ENCODE data around the gene IL17RA. TPM values are rescaled to one million over a fixed set of nuclear protein-coding genes. Genes with fewer than 3 reads are reported as not detected.

Gene IL17RA
- total RNA-seq, 1 donor from 2014 or later = 3.7 TPM

DNA sequence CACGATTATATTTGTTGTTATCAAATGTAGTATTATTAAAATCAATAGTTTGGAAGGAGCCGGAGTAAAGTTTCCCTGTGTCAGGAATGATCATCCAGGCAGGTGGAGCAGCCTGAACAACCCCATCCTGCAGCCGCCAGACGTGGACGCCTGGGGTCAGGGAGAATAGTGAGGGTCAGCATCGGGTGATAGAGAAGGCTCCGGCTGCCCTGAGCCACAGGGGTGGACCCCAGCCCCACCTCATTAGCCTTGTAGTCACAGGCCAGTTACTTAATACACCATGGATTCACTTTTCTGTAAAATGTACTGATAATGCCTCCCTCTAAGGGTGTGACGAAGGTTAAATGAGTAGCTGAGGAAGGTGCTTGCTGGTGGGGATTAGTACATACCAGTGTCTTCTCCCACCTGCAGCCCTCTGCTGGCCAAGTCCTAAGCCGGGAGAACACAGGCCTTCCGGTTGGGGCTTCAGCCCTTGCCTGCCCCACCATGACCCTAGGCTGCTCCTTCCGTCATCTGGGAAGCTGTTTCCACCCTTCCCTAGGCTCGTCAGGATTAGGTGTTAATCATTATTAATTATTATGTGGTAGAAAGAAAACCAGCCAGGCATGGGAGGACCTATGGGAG lies 21.5 kb downstream of the IL17RA start:
- DNase-seq (ENCODE audit: low read depth) = no peak
- Histone ChIP-seq H3K36me3 (ENCODE audit: control insufficient read depth, insufficient read depth, low read length) (peaks cover 17% of the 10 kb centered on the region), H3K4me3 (ENCODE audit: low read depth, low read length) (no peak overlapping the region), H3K27me3 (ENCODE audit: control insufficient read depth, insufficient read depth, low read length) (no peaks in the 10 kb centered on the region)
- TF ChIP-seq, protein P1, sequence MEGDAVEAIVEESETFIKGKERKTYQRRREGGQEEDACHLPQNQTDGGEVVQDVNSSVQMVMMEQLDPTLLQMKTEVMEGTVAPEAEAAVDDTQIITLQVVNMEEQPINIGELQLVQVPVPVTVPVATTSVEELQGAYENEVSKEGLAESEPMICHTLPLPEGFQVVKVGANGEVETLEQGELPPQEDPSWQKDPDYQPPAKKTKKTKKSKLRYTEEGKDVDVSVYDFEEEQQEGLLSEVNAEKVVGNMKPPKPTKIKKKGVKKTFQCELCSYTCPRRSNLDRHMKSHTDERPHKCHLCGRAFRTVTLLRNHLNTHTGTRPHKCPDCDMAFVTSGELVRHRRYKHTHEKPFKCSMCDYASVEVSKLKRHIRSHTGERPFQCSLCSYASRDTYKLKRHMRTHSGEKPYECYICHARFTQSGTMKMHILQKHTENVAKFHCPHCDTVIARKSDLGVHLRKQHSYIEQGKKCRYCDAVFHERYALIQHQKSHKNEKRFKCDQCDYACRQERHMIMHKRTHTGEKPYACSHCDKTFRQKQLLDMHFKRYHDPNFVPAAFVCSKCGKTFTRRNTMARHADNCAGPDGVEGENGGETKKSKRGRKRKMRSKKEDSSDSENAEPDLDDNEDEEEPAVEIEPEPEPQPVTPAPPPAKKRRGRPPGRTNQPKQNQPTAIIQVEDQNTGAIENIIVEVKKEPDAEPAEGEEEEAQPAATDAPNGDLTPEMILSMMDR (IDR thresholded peaks at IDR 0.05; ENCODE audit: insufficient read depth, low read length, severe bottlenecking) = no peak
- FAIRE-seq = no peak

GRCh38 chr22:17106785-17107546 lies 22.2 kb downstream of the IL17RA start:
- TF ChIP-seq, protein P1 (IDR thresholded peaks at IDR 0.05; ENCODE audit: insufficient read depth, low read length, severe bottlenecking) = no peak
- no peak overlapping the region for H3K4me3 ChIP-seq (ENCODE audit: low read depth, low read length)
- FAIRE-seq = peak; percentile 82
- no peak for DNase-seq (ENCODE audit: low read depth)
- no peaks in the 10 kb centered on the region for H3K27me3 ChIP-seq (ENCODE audit: control insufficient read depth, insufficient read depth, low read length)
- H3K36me3 ChIP-seq (ENCODE audit: control insufficient read depth, insufficient read depth, low read length) = peaks cover 15% of the 10 kb centered on the region

DNA sequence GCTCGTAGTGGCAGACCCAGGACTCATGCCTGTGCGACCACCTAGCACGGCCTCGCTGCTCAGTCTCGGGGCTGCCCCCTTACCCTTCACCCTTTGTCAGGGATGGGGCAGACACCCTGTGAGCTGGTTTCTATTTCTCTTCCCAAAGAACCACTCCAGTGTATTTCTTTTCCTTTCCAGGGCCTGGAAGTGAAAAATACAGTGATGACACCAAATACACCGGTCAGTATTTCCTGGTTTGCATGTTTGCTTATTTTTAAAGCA lies 22.7 kb downstream of the IL17RA start:
- no peak overlapping the region for H3K4me3 ChIP-seq (ENCODE audit: low read depth, low read length)
- peaks cover 12% of the 10 kb centered on the region for H3K36me3 ChIP-seq (ENCODE audit: control insufficient read depth, insufficient read depth, low read length)
- TF ChIP-seq, protein P1 (IDR thresholded peaks at IDR 0.05; ENCODE audit: insufficient read depth, low read length, severe bottlenecking) = no peak
- FAIRE-seq (no peak), DNase-seq (ENCODE audit: low read depth) (no peak)
- H3K27me3 ChIP-seq (ENCODE audit: control insufficient read depth, insufficient read depth, low read length) = no peaks in the 10 kb centered on the region

DNA sequence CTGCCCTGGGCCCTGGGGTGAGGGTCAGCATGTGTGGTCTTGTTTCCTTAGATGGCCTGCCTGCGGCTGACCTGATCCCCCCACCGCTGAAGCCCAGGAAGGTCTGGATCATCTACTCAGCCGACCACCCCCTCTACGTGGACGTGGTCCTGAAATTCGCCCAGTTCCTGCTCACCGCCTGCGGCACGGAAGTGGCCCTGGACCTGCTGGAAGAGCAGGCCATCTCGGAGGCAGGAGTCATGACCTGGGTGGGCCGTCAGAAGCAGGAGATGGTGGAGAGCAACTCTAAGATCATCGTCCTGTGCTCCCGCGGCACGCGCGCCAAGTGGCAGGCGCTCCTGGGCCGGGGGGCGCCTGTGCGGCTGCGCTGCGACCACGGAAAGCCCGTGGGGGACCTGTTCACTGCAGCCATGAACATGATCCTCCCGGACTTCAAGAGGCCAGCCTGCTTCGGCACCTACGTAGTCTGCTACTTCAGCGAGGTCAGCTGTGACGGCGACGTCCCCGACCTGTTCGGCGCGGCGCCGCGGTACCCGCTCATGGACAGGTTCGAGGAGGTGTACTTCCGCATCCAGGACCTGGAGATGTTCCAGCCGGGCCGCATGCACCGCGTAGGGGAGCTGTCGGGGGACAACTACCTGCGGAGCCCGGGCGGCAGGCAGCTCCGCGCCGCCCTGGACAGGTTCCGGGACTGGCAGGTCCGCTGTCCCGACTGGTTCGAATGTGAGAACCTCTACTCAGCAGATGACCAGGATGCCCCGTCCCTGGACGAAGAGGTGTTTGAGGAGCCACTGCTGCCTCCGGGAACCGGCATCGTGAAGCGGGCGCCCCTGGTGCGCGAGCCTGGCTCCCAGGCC lies 23.7 kb downstream of the IL17RA start:
- DNase-seq (ENCODE audit: low read depth) (no peak), FAIRE-seq (no peak)
- Histone ChIP-seq H3K4me3 (ENCODE audit: low read depth, low read length) (no peak overlapping the region), H3K27me3 (ENCODE audit: control insufficient read depth, insufficient read depth, low read length) (no peaks in the 10 kb centered on the region), H3K36me3 (ENCODE audit: control insufficient read depth, insufficient read depth, low read length) (peaks cover 12% of the 10 kb centered on the region)
- TF ChIP-seq, protein P1 (IDR thresholded peaks at IDR 0.05; ENCODE audit: insufficient read depth, low read length, severe bottlenecking) = no peak

DNA sequence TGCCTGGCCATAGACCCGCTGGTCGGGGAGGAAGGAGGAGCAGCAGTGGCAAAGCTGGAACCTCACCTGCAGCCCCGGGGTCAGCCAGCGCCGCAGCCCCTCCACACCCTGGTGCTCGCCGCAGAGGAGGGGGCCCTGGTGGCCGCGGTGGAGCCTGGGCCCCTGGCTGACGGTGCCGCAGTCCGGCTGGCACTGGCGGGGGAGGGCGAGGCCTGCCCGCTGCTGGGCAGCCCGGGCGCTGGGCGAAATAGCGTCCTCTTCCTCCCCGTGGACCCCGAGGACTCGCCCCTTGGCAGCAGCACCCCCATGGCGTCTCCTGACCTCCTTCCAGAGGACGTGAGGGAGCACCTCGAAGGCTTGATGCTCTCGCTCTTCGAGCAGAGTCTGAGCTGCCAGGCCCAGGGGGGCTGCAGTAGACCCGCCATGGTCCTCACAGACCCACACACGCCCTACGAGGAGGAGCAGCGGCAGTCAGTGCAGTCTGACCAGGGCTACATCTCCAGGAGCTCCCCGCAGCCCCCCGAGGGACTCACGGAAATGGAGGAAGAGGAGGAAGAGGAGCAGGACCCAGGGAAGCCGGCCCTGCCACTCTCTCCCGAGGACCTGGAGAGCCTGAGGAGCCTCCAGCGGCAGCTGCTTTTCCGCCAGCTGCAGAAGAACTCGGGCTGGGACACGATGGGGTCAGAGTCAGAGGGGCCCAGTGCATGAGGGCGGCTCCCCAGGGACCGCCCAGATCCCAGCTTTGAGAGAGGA lies 24.5 kb downstream of the IL17RA start:
- FAIRE-seq (no peak), DNase-seq (ENCODE audit: low read depth) (no peak)
- H3K27me3 ChIP-seq (ENCODE audit: control insufficient read depth, insufficient read depth, low read length) = no peaks in the 10 kb centered on the region
- TF ChIP-seq, protein P1 (IDR thresholded peaks at IDR 0.05; ENCODE audit: insufficient read depth, low read length, severe bottlenecking) = no peak
- H3K4me3 ChIP-seq (ENCODE audit: low read depth, low read length) = no peak overlapping the region
- peaks cover 11% of the 10 kb centered on the region for H3K36me3 ChIP-seq (ENCODE audit: control insufficient read depth, insufficient read depth, low read length)

Measured in bronchial epithelial cell (primary cell).